ENCODE data around the gene OSBPL6. TPM values are rescaled to one million over a fixed set of nuclear protein-coding genes. Genes with fewer than 3 reads are reported as not detected.

The OSBPL6 gene
- total and polyA plus RNA-seq, 5 donors: 2.3 to 8.2 (median 7.2) TPM

DNA sequence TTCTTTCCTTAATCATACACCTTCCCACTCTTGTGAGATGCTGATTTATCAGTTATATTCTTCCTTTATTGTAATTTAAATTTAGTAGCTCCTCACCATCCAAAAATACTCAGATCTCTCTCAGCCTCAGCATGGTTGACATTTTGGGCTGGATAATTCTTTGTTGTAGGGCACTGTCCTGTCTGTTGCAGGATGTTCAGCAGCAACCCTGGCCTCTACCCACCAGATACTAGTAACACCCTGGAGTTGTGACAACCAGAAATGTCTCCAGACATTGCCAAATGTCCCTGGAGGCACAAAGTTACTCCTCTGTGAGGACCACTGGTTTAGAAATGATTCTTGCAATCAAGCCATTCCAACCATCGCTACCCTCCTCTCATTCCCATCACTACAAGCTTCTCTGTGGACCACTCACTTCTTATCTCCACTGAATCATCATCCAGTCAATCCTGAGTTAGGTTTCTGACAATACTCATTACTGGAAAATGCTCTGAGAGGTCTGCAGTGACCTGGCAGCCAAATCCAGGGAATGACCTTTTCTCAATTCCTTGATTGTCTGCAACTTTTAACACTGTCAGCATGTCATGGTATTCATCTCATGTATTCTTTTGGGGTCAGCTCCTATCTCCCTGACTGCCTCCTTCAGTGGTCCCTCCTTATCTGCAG is 43.3 kb downstream of the OSBPL6 start:
- 95% methylated on average over 1 of the region's 1 CpG for WGBS
- Histone ChIP-seq H3K27ac (ENCODE audit: low read length) (peak overlapping the region; percentile 17), H3K9me3 (ENCODE audit: control insufficient read depth, low read length) (no peaks in the 10 kb centered on the region), H3K4me3 (ENCODE audit: low read length) (no peak overlapping the region), H3K4me1 (ENCODE audit: control insufficient read depth, insufficient read depth, low read length) (peaks cover 3% of the 10 kb centered on the region), H3K27me3 (ENCODE audit: control insufficient read depth, insufficient read depth) (no peaks in the 10 kb centered on the region)
- ATAC-seq (peak in 1 of 2 donors; percentile 49), DNase-seq (no peak)
- intact Hi-C loops (cut with DNase I): no loop called here

DNA sequence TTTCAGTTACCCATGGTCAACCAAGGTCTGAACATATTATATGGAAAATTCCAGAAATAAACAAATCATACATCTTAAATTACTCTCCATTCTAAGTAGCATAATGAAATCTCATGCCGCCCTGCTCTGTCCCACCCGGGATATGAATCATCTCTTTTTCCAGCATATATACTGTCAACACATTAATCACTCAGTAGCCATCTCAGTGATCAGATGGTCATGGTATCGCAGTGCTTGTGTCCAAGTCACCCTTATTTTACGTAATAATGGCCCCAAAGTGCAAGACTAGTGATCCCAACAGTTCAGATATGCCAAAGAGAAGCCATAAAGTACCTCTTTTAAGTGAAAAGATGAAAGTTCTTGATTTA is 43.8 kb downstream of the OSBPL6 start:
- no peak for DNase-seq
- intact Hi-C loops (cut with DNase I): no loop called here
- H3K27ac ChIP-seq (ENCODE audit: low read length): no peak overlapping the region
- 81% methylated on average over 4 of the region's 4 CpGs for WGBS
- no peaks in the 10 kb centered on the region for H3K27me3 ChIP-seq (ENCODE audit: control insufficient read depth, insufficient read depth)
- H3K4me3 ChIP-seq (ENCODE audit: low read length): no peak overlapping the region
- H3K9me3 ChIP-seq (ENCODE audit: control insufficient read depth, low read length): no peaks in the 10 kb centered on the region
- ATAC-seq: no peak
- H3K4me1 ChIP-seq (ENCODE audit: control insufficient read depth, insufficient read depth, low read length): peaks cover 3% of the 10 kb centered on the region

- no peak overlapping the region for H3K4me3 ChIP-seq (ENCODE audit: low read length)
- no peak for ATAC-seq
- H3K27me3 ChIP-seq (ENCODE audit: control insufficient read depth, insufficient read depth): no peaks in the 10 kb centered on the region
- no peak overlapping the region for H3K27ac ChIP-seq (ENCODE audit: low read length)
- DNase-seq: no peak
- peaks cover 3% of the 10 kb centered on the region for H3K4me1 ChIP-seq (ENCODE audit: control insufficient read depth, insufficient read depth, low read length)
- intact Hi-C loops (cut with DNase I): no loop called here
- WGBS: 61% methylated on average over 2 of the region's 2 CpGs
- H3K9me3 ChIP-seq (ENCODE audit: control insufficient read depth, low read length): no peaks in the 10 kb centered on the region
Observed at GRCh38 chr2:178238750-178239149, 44.4 kb downstream of the OSBPL6 start.

GRCh38 chr2:178241844-178242551 is 47.7 kb downstream of the OSBPL6 start:
- Histone ChIP-seq H3K27ac (ENCODE audit: low read length) (no peak overlapping the region), H3K9me3 (ENCODE audit: control insufficient read depth, low read length) (no peaks in the 10 kb centered on the region), H3K27me3 (ENCODE audit: control insufficient read depth, insufficient read depth) (no peaks in the 10 kb centered on the region), H3K4me1 (ENCODE audit: control insufficient read depth, insufficient read depth, low read length) (peaks cover 3% of the 10 kb centered on the region), H3K4me3 (ENCODE audit: low read length) (no peak overlapping the region)
- intact Hi-C loops (cut with DNase I): no loop called here
- DNase-seq (peak in 2 of 3 donors; percentile 32 to 61), ATAC-seq (peak; percentile 87 to 88)
- WGBS: 33% methylated on average over 5 of the region's 5 CpGs

DNA sequence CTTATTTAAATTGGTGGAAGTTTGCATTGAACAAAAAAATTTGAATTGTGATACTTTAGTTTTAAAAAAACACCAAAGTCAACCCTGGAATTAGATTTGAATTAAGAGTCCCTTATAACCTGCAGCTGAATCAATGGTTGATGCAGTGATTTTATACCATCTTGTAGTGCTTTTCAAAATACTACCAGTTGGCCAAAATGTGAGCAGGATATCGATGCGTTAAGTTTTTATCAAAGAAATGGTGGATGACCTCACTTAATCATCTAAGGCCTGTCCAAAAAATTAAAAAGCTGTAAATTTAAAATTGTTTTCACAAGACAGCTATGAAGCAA is 48.2 kb downstream of the OSBPL6 start:
- no peak for DNase-seq
- no peaks in the 10 kb centered on the region for H3K27me3 ChIP-seq (ENCODE audit: control insufficient read depth, insufficient read depth)
- ATAC-seq: no peak
- H3K4me1 ChIP-seq (ENCODE audit: control insufficient read depth, insufficient read depth, low read length): peaks cover 3% of the 10 kb centered on the region
- WGBS: 21% methylated on average over 2 of the region's 2 CpGs
- H3K9me3 ChIP-seq (ENCODE audit: control insufficient read depth, low read length): no peaks in the 10 kb centered on the region
- no peak overlapping the region for H3K27ac ChIP-seq (ENCODE audit: low read length)
- intact Hi-C loops (cut with DNase I): no loop called here
- H3K4me3 ChIP-seq (ENCODE audit: low read length): no peak overlapping the region

DNA sequence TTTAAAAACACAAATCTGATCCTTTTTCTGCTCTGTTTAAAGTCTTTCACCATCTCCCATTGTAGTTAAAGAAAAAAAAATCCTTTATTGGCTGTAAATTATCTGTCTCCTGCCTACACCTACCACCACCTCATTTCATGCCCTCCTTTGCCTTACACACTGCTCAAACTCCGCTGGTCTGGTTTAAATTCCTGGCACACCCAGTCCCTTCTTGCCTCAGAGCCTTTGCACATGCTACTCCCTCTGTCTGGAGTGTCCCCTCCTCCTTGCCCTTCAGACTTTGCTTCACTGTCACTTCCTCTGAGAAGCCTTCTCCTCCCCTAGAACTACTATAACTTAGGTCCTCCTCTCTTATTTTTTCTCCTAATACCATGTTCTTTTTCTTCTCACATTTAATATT is 49.6 kb downstream of the OSBPL6 start:
- 81% methylated on average over 1 of the region's 1 CpG for WGBS
- H3K27me3 ChIP-seq (ENCODE audit: control insufficient read depth, insufficient read depth): no peaks in the 10 kb centered on the region
- DNase-seq (no peak), ATAC-seq (no peak)
- H3K4me1 ChIP-seq (ENCODE audit: control insufficient read depth, insufficient read depth, low read length): no peaks in the 10 kb centered on the region
- no peaks in the 10 kb centered on the region for H3K9me3 ChIP-seq (ENCODE audit: control insufficient read depth, low read length)
- H3K4me3 ChIP-seq (ENCODE audit: low read length): no peak overlapping the region
- intact Hi-C loops (cut with DNase I): no loop called here
- H3K27ac ChIP-seq (ENCODE audit: low read length): no peak overlapping the region

GRCh38 chr2:178244777-178245176 is 50.5 kb downstream of the OSBPL6 start:
- H3K4me1 ChIP-seq (ENCODE audit: control insufficient read depth, insufficient read depth, low read length): no peaks in the 10 kb centered on the region
- H3K9me3 ChIP-seq (ENCODE audit: control insufficient read depth, low read length): no peaks in the 10 kb centered on the region
- WGBS: 79% methylated on average over 7 of the region's 7 CpGs
- no peak for ATAC-seq
- H3K27ac ChIP-seq (ENCODE audit: low read length): no peak overlapping the region
- intact Hi-C loops (cut with DNase I): no loop called here
- H3K27me3 ChIP-seq (ENCODE audit: control insufficient read depth, insufficient read depth): no peaks in the 10 kb centered on the region
- no peak for DNase-seq
- H3K4me3 ChIP-seq (ENCODE audit: low read length): no peak overlapping the region

GRCh38 chr2:178246696-178247095 is 52.4 kb downstream of the OSBPL6 start:
- ATAC-seq (no peak), DNase-seq (no peak)
- H3K27me3 ChIP-seq (ENCODE audit: control insufficient read depth, insufficient read depth): no peaks in the 10 kb centered on the region
- H3K27ac ChIP-seq (ENCODE audit: low read length): no peak overlapping the region
- H3K4me3 ChIP-seq (ENCODE audit: low read length): no peak overlapping the region
- WGBS: 54% methylated on average over 2 of the region's 2 CpGs
- no peaks in the 10 kb centered on the region for H3K9me3 ChIP-seq (ENCODE audit: control insufficient read depth, low read length)
- H3K4me1 ChIP-seq (ENCODE audit: control insufficient read depth, insufficient read depth, low read length): no peaks in the 10 kb centered on the region
- intact Hi-C loops (cut with DNase I): no loop called here

- DNase-seq: no peak
- no peaks in the 10 kb centered on the region for H3K9me3 ChIP-seq (ENCODE audit: control insufficient read depth, low read length)
- peak; percentile 20 to 32 for ATAC-seq
- intact Hi-C loops (cut with DNase I): no loop called here
- H3K4me1 ChIP-seq (ENCODE audit: control insufficient read depth, insufficient read depth, low read length): no peaks in the 10 kb centered on the region
- no peak overlapping the region for H3K4me3 ChIP-seq (ENCODE audit: low read length)
- 26% methylated on average over 1 of the region's 1 CpG for WGBS
- no peaks in the 10 kb centered on the region for H3K27me3 ChIP-seq (ENCODE audit: control insufficient read depth, insufficient read depth)
- no peak overlapping the region for H3K27ac ChIP-seq (ENCODE audit: low read length)
Observed at GRCh38 chr2:178247250-178247649, 52.9 kb downstream of the OSBPL6 start.

DNA sequence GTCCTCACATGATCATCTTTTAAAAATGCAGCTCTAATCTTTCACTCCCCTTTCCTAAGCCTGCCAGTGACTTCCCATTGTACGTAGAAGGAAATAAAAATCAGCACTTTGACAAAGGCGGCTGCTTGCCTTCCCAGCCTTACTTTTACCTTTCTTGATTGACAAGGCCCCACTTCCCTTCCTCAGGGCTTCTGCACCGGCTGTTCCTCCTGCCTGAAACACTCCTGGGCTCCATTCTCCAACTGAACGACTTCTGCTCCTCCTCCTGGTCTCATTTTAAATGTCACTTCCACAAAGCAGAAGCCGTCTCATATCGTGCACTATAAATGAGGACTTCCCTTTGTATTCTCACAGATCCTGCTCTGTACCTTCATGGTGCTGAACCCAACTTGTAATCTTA is 56.1 kb downstream of the OSBPL6 start:
- Histone ChIP-seq H3K27ac (ENCODE audit: low read length) (no peak overlapping the region), H3K4me3 (ENCODE audit: low read length) (no peak overlapping the region), H3K4me1 (ENCODE audit: control insufficient read depth, insufficient read depth, low read length) (no peaks in the 10 kb centered on the region), H3K27me3 (ENCODE audit: control insufficient read depth, insufficient read depth) (no peaks in the 10 kb centered on the region), H3K9me3 (ENCODE audit: control insufficient read depth, low read length) (no peaks in the 10 kb centered on the region)
- WGBS: 56% methylated on average over 6 of the region's 6 CpGs
- ATAC-seq (no peak), DNase-seq (no peak)
- intact Hi-C loops (cut with DNase I): loop anchor here in 1 of 4 donors (10.0 kb wide), 1 partner anchor 46 kb away; no protein-coding TSS in a partner anchor

GRCh38 chr2:178251151-178251955 is 57.0 kb downstream of the OSBPL6 start:
- no peak overlapping the region for H3K4me3 ChIP-seq (ENCODE audit: low read length)
- H3K27ac ChIP-seq (ENCODE audit: low read length): no peak overlapping the region
- DNase-seq: no peak
- 70% methylated on average over 7 of the region's 7 CpGs for WGBS
- H3K27me3 ChIP-seq (ENCODE audit: control insufficient read depth, insufficient read depth): no peaks in the 10 kb centered on the region
- H3K9me3 ChIP-seq (ENCODE audit: control insufficient read depth, low read length): no peaks in the 10 kb centered on the region
- intact Hi-C loops (cut with DNase I): loop anchor here in 1 of 4 donors (10.0 kb wide), 1 partner anchor 47 kb away; no protein-coding TSS in a partner anchor
- no peaks in the 10 kb centered on the region for H3K4me1 ChIP-seq (ENCODE audit: control insufficient read depth, insufficient read depth, low read length)
- ATAC-seq: no peak
